Thyroid gland (tissue), 4 donors: ENCODE results near the gene MUC4.

Experiments used
- CTCF ChIP-seq, 6 experiments: fragments of 200-600 bp in 3 of 6; fragments of 450-650 bp in 3 of 6; sonication (generic) in 3 of 6; IDR thresholded peaks; one replicate each; pipeline ENCODE4 v1.5.1; 2016 to 2019; ENCODE audit warnings: antibody characterized with exemption in 6 of 6, mild to moderate bottlenecking in 2 of 6, inconsistent platforms in 1 of 6, moderate library complexity in 1 of 6
- POLR2A ChIP-seq, 2 donors: fragments of 450-650 bp; IDR thresholded peaks; one replicate each; pipeline ENCODE4 v1.6.1; 2017; ENCODE audit warnings: antibody characterized with exemption in 2 of 2, mild to moderate bottlenecking in 2 of 2, moderate library complexity in 1 of 2

GRCh38 chr3:195836476-195837135 lies 24.9 kb upstream of the MUC4 start:
- no peak for TF ChIP-seq POLR2A (IDR thresholded peaks at IDR 0.05)
- TF ChIP-seq CTCF (IDR thresholded peaks at IDR 0.05): no peak
